Suppressor macrophage (primary cell): ENCODE results near the gene DSE.
A peak's percentile ranks its signal among the peaks of the same experiment; 100 is the strongest.

Experiments
- DNase-seq, 4 experiments: peaks; one replicate each; pipeline ENCODE4 v3.0.0-alpha.2; 2020 to 2022

Gene DSE

DNA sequence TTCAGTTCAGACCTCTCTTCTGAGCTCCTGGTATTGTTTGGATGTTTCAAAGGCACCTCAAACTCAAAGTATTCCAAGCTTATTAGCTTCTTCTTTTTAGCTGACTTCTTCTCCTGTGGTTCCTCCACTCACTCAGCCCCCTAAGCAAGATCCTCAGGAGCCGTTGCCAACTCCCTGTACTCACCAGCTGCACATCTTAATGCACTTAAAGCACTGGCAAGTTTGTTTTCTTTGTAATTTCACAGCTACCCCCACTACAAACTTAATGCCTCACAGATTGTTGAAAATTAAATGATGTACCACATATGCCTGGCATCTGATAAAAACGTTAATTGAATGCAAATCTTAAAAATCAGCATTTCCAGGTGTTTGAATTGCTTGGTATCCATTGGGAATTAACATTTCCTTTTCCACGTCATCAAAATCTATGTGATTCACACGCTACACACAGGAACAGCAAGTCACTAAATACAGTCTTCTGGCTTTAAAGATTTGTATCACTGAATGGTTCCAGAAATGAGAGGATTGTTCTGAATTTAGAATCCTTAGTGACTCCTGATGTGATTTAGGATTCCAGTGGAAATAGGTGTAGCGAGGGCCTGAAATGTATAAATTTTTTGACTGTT lies 114.9 kb downstream of the DSE start:
- no peak for DNase-seq

DNA sequence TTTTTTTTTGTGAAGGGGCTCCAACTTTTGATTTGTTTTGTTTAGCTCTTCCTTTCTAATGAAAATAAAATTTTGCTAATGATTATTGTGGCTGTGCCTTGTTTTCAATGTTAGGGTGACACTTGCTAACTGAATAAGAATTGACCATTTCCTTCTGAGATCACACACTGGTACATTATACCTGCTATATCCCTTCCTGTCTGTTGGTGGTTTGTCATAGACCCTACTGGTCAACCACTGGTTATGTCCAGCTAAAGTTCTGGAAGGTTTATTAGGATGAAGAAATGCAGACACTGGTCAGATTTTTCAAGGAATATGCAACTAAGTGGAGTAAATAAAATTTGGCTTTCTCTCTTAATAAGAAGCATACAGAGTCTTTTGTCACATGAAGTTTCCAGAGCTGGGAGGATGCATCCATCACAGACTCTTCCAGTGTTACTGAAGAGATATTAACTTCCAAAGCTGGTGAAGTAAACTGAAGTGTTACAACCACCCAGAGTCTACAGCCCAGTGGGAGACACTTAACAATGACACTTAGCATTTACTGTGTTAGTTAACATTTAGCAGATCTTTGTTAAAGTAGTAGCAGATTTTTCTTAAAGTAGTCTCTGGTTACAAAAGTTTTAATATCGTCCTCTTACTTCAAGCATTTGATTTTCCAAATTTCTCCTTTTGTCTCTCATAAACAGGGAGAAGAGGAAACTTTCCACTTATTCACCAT lies 121.0 kb downstream of the DSE start:
- DNase-seq: no peak

DNA sequence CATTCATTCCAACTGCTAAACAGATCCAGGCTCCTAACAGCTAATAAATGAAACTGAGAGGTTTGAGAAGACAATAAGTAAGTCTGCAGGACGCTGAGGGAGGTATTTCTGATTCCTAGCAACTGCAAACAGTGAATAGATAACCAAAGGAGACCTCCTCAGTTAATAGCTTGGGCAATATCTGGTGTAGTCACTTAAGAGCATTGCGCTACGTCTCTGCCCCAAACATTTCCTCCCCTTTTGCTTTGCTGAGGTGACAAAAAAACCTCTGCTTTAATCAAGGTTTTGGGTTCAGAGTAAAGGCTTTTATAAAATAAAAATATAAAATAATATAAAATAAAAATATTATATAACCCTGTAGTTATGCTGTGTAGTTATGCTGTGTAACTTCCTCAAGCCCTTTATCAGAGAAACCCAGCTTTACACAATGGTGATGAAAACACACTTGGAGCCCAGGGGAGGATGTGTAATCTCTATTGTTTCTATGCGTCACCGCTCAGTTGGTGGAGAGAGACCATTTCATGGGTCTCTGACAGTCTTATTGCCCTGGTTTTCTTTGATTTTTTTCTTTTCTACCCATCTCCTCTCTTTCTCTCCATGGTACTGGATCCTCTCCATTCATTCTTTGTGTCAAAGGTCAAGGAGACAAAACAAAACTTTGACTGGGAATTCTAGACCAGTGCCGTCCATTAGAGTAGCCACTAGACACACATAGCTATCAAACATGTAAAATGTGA lies 121.8 kb downstream of the DSE start:
- peak in 3 of 4 experiments; percentile 19 to 66 (median 38) for DNase-seq
